Measurements from ENCODE around the gene PCLO.

The PCLO gene

GRCh38 chr7:83162402-83163256 lies at the start of gene PCLO:
Gene PCLO, minus strand, starts transcription at chr7:83162884. Its CDS starts 292 bp downstream, at chr7:83162592.
- peak within 1 kb of the TSS; percentile 87 for H3K4me3 ChIP-seq
- peaks cover 38% of the 10 kb centered on the region for H3K4me1 ChIP-seq
- DNase-seq (ENCODE audit: low spot score in 2 of 2) = peak; percentile 90 to 95

GRCh38 chr7:83211685-83212084 lies 49.0 kb upstream of the PCLO start:
- no peaks in the 10 kb centered on the region for H3K27me3 ChIP-seq (ENCODE audit: low read depth)
- no peaks in the 10 kb centered on the region for H3K9me3 ChIP-seq
- H3K4me1 ChIP-seq = no peaks in the 10 kb centered on the region
- DNase-seq (ENCODE audit: low spot score in 2 of 2) = no peak
- in situ Hi-C loops (cut with MboI; ENCODE audit: low sequenced_read_pairs) = no loop called here
- H3K36me3 ChIP-seq (replicated peaks) = no peaks in the 10 kb centered on the region
- H3K4me3 ChIP-seq = no peak overlapping the region

More at GRCh38 chr7:83162402-83163256, at the start of gene PCLO:
- H3K36me3 ChIP-seq (replicated peaks) = no peaks in the 10 kb centered on the region
- no peaks in the 10 kb centered on the region for H3K9me3 ChIP-seq
- in situ Hi-C loops (cut with MboI; ENCODE audit: low sequenced_read_pairs) = no loop called here
- H3K27me3 ChIP-seq (ENCODE audit: low read depth) = no peaks in the 10 kb centered on the region

GRCh38 chr7:83210479-83210878 lies 47.8 kb upstream of the PCLO start:
- Histone ChIP-seq H3K4me3 (no peak overlapping the region), H3K36me3 (replicated peaks) (no peaks in the 10 kb centered on the region), H3K27me3 (ENCODE audit: low read depth) (no peaks in the 10 kb centered on the region), H3K4me1 (no peaks in the 10 kb centered on the region), H3K9me3 (no peaks in the 10 kb centered on the region)
- in situ Hi-C loops (cut with MboI; ENCODE audit: low sequenced_read_pairs) = no loop called here
- no peak for DNase-seq (ENCODE audit: low spot score in 2 of 2)

- H3K9me3 ChIP-seq = no peaks in the 10 kb centered on the region
- H3K4me3 ChIP-seq = no peak overlapping the region
- no peak for DNase-seq (ENCODE audit: low spot score in 2 of 2)
- no peaks in the 10 kb centered on the region for H3K36me3 ChIP-seq (replicated peaks)
- H3K4me1 ChIP-seq = peaks cover 5% of the 10 kb centered on the region
- H3K27me3 ChIP-seq (ENCODE audit: low read depth) = no peaks in the 10 kb centered on the region
- in situ Hi-C loops (cut with MboI; ENCODE audit: low sequenced_read_pairs) = no loop called here
These were observed 42.0 kb upstream of the PCLO start for GRCh38 chr7:83204715-83205114.

GRCh38 chr7:83201355-83201754 lies 38.7 kb upstream of the PCLO start:
- peaks cover 5% of the 10 kb centered on the region for H3K4me1 ChIP-seq
- no peak overlapping the region for H3K4me3 ChIP-seq
- no peaks in the 10 kb centered on the region for H3K27me3 ChIP-seq (ENCODE audit: low read depth)
- no peaks in the 10 kb centered on the region for H3K36me3 ChIP-seq (replicated peaks)
- in situ Hi-C loops (cut with MboI; ENCODE audit: low sequenced_read_pairs) = no loop called here
- no peak for DNase-seq (ENCODE audit: low spot score in 2 of 2)
- H3K9me3 ChIP-seq = no peaks in the 10 kb centered on the region

GRCh38 chr7:83190659-83191389 lies 28.1 kb upstream of the PCLO start:
- H3K27me3 ChIP-seq (ENCODE audit: low read depth) = no peaks in the 10 kb centered on the region
- no peaks in the 10 kb centered on the region for H3K9me3 ChIP-seq
- H3K4me1 ChIP-seq = no peaks in the 10 kb centered on the region
- no peak overlapping the region for H3K4me3 ChIP-seq
- H3K36me3 ChIP-seq (replicated peaks) = no peaks in the 10 kb centered on the region
- in situ Hi-C loops (cut with MboI; ENCODE audit: low sequenced_read_pairs) = no loop called here
- no peak for DNase-seq (ENCODE audit: low spot score in 2 of 2)

- peaks cover 3% of the 10 kb centered on the region; the same call in 1 of the 2 replicates for H3K9me3 ChIP-seq
- in situ Hi-C loops (cut with MboI; ENCODE audit: low sequenced_read_pairs) = no loop called here
- H3K36me3 ChIP-seq (replicated peaks) = no peaks in the 10 kb centered on the region
- no peaks in the 10 kb centered on the region for H3K27me3 ChIP-seq (ENCODE audit: low read depth)
- DNase-seq (ENCODE audit: low spot score in 2 of 2) = no peak
- no peak overlapping the region for H3K4me3 ChIP-seq
- peaks cover 18% of the 10 kb centered on the region for H3K4me1 ChIP-seq
These were observed 16.1 kb upstream of the PCLO start for GRCh38 chr7:83178796-83179195.

GRCh38 chr7:83178066-83178465 lies 15.4 kb upstream of the PCLO start:
- peaks cover 18% of the 10 kb centered on the region for H3K4me1 ChIP-seq
- no peak for DNase-seq (ENCODE audit: low spot score in 2 of 2)
- in situ Hi-C loops (cut with MboI; ENCODE audit: low sequenced_read_pairs) = no loop called here
- H3K9me3 ChIP-seq = no peaks in the 10 kb centered on the region; the same call in 1 of the 2 replicates
- no peak overlapping the region for H3K4me3 ChIP-seq
- no peaks in the 10 kb centered on the region for H3K27me3 ChIP-seq (ENCODE audit: low read depth)
- H3K36me3 ChIP-seq (replicated peaks) = no peaks in the 10 kb centered on the region

GRCh38 chr7:83173664-83174063 lies 11.0 kb upstream of the PCLO start:
- Histone ChIP-seq H3K4me3 (no peak overlapping the region), H3K36me3 (replicated peaks) (no peaks in the 10 kb centered on the region), H3K9me3 (no peaks in the 10 kb centered on the region), H3K27me3 (ENCODE audit: low read depth) (no peaks in the 10 kb centered on the region), H3K4me1 (peaks cover 7% of the 10 kb centered on the region)
- DNase-seq (ENCODE audit: low spot score in 2 of 2) = no peak
- in situ Hi-C loops (cut with MboI; ENCODE audit: low sequenced_read_pairs) = no loop called here

GRCh38 chr7:83166781-83167180 lies 4.1 kb upstream of the PCLO start:
- peaks cover 22% of the 10 kb centered on the region for H3K4me1 ChIP-seq
- in situ Hi-C loops (cut with MboI; ENCODE audit: low sequenced_read_pairs) = no loop called here
- H3K9me3 ChIP-seq = no peaks in the 10 kb centered on the region
- peak; percentile 69 to 92 for DNase-seq (ENCODE audit: low spot score in 2 of 2)
- H3K4me3 ChIP-seq = no peak overlapping the region
- no peaks in the 10 kb centered on the region for H3K36me3 ChIP-seq (replicated peaks)
- H3K27me3 ChIP-seq (ENCODE audit: low read depth) = no peaks in the 10 kb centered on the region

GRCh38 chr7:83161899-83162401 lies 734 bp downstream of the PCLO start:
- in situ Hi-C loops (cut with MboI; ENCODE audit: low sequenced_read_pairs) = no loop called here
- Histone ChIP-seq H3K4me3 (peak overlapping the region; percentile 87), H3K9me3 (no peaks in the 10 kb centered on the region), H3K27me3 (ENCODE audit: low read depth) (no peaks in the 10 kb centered on the region), H3K4me1 (peaks cover 32% of the 10 kb centered on the region), H3K36me3 (replicated peaks) (no peaks in the 10 kb centered on the region)
- no peak for DNase-seq (ENCODE audit: low spot score in 2 of 2)

GRCh38 chr7:83161186-83161585 lies 1.5 kb downstream of the PCLO start:
- Histone ChIP-seq H3K36me3 (replicated peaks) (no peaks in the 10 kb centered on the region), H3K4me3 (peak overlapping the region; percentile 87), H3K4me1 (peaks cover 27% of the 10 kb centered on the region), H3K27me3 (ENCODE audit: low read depth) (no peaks in the 10 kb centered on the region), H3K9me3 (no peaks in the 10 kb centered on the region)
- DNase-seq (ENCODE audit: low spot score in 2 of 2) = no peak
- in situ Hi-C loops (cut with MboI; ENCODE audit: low sequenced_read_pairs) = no loop called here

GRCh38 chr7:83159731-83160130 lies 3.0 kb downstream of the PCLO start:
- H3K36me3 ChIP-seq (replicated peaks) = no peaks in the 10 kb centered on the region
- H3K4me1 ChIP-seq = peaks cover 24% of the 10 kb centered on the region
- H3K9me3 ChIP-seq = no peaks in the 10 kb centered on the region
- H3K27me3 ChIP-seq (ENCODE audit: low read depth) = no peaks in the 10 kb centered on the region
- in situ Hi-C loops (cut with MboI; ENCODE audit: low sequenced_read_pairs) = no loop called here
- no peak for DNase-seq (ENCODE audit: low spot score in 2 of 2)
- no peak overlapping the region for H3K4me3 ChIP-seq

GRCh38 chr7:83156006-83156405 lies 6.7 kb downstream of the PCLO start:
- no peak for DNase-seq (ENCODE audit: low spot score in 2 of 2)
- in situ Hi-C loops (cut with MboI; ENCODE audit: low sequenced_read_pairs) = no loop called here
- H3K36me3 ChIP-seq (replicated peaks) = peaks cover 7% of the 10 kb centered on the region; the same call in 1 of the 2 replicates
- H3K9me3 ChIP-seq = no peaks in the 10 kb centered on the region
- peaks cover 10% of the 10 kb centered on the region for H3K4me1 ChIP-seq
- H3K27me3 ChIP-seq (ENCODE audit: low read depth) = no peaks in the 10 kb centered on the region
- no peak overlapping the region for H3K4me3 ChIP-seq

All from HAP-1 (cell line).